ENCODE data around the gene MAZ.
"Not testable (repeated sequence)": the region's sequence is repeated elsewhere in the genome, so short reads cannot be mapped to it uniquely, and the experiment has no call there.

MAZ gene

GRCh38 chr16:29806099-29806579 is at the start of gene MAZ:
TSS of gene MAZ (plus strand) at chr16:29806529. CDS start at chr16:29806702, 173 bp downstream.
- FAIRE-seq (no peak), DNase-seq (ENCODE audit: insufficient read length, low spot score) (no peak)

GRCh38 chr16:29756654-29757053 is 49.7 kb upstream of the MAZ start:
- DNase-seq (ENCODE audit: insufficient read length, low spot score) = no peak
- no peak for FAIRE-seq

- not testable (repeated sequence) for FAIRE-seq; DNase-seq (ENCODE audit: insufficient read length, low spot score)
These were observed 49.2 kb upstream of the MAZ start for GRCh38 chr16:29757086-29757485.

GRCh38 chr16:29757950-29758466 is 48.3 kb upstream of the MAZ start:
- FAIRE-seq = no peak
- DNase-seq (ENCODE audit: insufficient read length, low spot score) = no peak

GRCh38 chr16:29760567-29761279 is 45.6 kb upstream of the MAZ start:
- DNase-seq (ENCODE audit: insufficient read length, low spot score) (no peak), FAIRE-seq (no peak)

GRCh38 chr16:29761280-29761651 is 45.1 kb upstream of the MAZ start:
- DNase-seq (ENCODE audit: insufficient read length, low spot score); FAIRE-seq: not testable (repeated sequence)

GRCh38 chr16:29761882-29762281 is 44.4 kb upstream of the MAZ start:
- DNase-seq (ENCODE audit: insufficient read length, low spot score) = no peak
- FAIRE-seq = no peak

- no peak for DNase-seq (ENCODE audit: insufficient read length, low spot score)
- FAIRE-seq = no peak
These were observed 43.0 kb upstream of the MAZ start for GRCh38 chr16:29763326-29763725.

GRCh38 chr16:29765167-29766032 is 40.9 kb upstream of the MAZ start:
- no peak for FAIRE-seq

GRCh38 chr16:29766571-29766970 is 39.8 kb upstream of the MAZ start:
- DNase-seq (ENCODE audit: insufficient read length, low spot score) (no peak), FAIRE-seq (no peak)

More at GRCh38 chr16:29765167-29766032, 40.9 kb upstream of the MAZ start:
- no peak for DNase-seq (ENCODE audit: insufficient read length, low spot score)

- FAIRE-seq = no peak
- DNase-seq (ENCODE audit: insufficient read length, low spot score) = no peak
These were observed 39.3 kb upstream of the MAZ start for GRCh38 chr16:29767062-29767461.

GRCh38 chr16:29769507-29769906 is 36.8 kb upstream of the MAZ start:
- FAIRE-seq = no peak

GRCh38 chr16:29770250-29770929 is 35.9 kb upstream of the MAZ start:
- FAIRE-seq (no peak), DNase-seq (ENCODE audit: insufficient read length, low spot score) (no peak)

More at GRCh38 chr16:29769507-29769906, 36.8 kb upstream of the MAZ start:
- DNase-seq (ENCODE audit: insufficient read length, low spot score) = no peak

- not testable (repeated sequence) for FAIRE-seq
These were observed 34.0 kb upstream of the MAZ start for GRCh38 chr16:29772330-29772729.

GRCh38 chr16:29774730-29775129 is 31.6 kb upstream of the MAZ start:
- no peak for DNase-seq (ENCODE audit: insufficient read length, low spot score)
- FAIRE-seq = no peak

More at GRCh38 chr16:29772330-29772729, 34.0 kb upstream of the MAZ start:
- DNase-seq (ENCODE audit: insufficient read length, low spot score) = not testable (repeated sequence)

- DNase-seq (ENCODE audit: insufficient read length, low spot score) = no peak
- no peak for FAIRE-seq
These were observed 30.5 kb upstream of the MAZ start for GRCh38 chr16:29775742-29776408.

- FAIRE-seq (no peak), DNase-seq (ENCODE audit: insufficient read length, low spot score) (no peak)
These were observed 28.6 kb upstream of the MAZ start, which contains the start of gene ZG16 for GRCh38 chr16:29777576-29778350. TSS of gene ZG16 (plus strand) at chr16:29778256. CDS start at chr16:29779267, 1,011 bp downstream.

- DNase-seq (ENCODE audit: insufficient read length, low spot score) (no peak), FAIRE-seq (no peak)
These were observed 26.9 kb upstream of the MAZ start for GRCh38 chr16:29779474-29779873.

All from GM19239 (cell line).